C1 segment of cervical spinal cord (tissue), 14 donors: ENCODE data around the gene PSAP.

ENCODE experiments used
- DNase-seq, 14 donors: peaks; one replicate each; lab custom pipeline; 2025; lab: John Stamatoyannopoulos, UW

Gene PSAP

GRCh38 chr10:71829171-71829570 is 21.9 kb downstream of the PSAP start:
- DNase-seq: no peak

GRCh38 chr10:71828702-71829101 is 22.3 kb downstream of the PSAP start:
- DNase-seq: no peak

- DNase-seq: no peak
Observed at GRCh38 chr10:71827852-71828251, 23.2 kb downstream of the PSAP start.

GRCh38 chr10:71825217-71825616 is 25.8 kb downstream of the PSAP start:
- DNase-seq: no peak

GRCh38 chr10:71824333-71824732 is 26.7 kb downstream of the PSAP start:
- DNase-seq: no peak

- DNase-seq: no peak
Observed at GRCh38 chr10:71823356-71823755, 27.7 kb downstream of the PSAP start.

GRCh38 chr10:71821909-71822763 is 28.9 kb downstream of the PSAP start:
- DNase-seq: no peak

GRCh38 chr10:71820966-71821365 is 30.1 kb downstream of the PSAP start:
- no peak for DNase-seq

GRCh38 chr10:71819985-71820384 is 31.1 kb downstream of the PSAP start:
- DNase-seq: no peak

- DNase-seq: no peak
Observed at GRCh38 chr10:71819441-71819861, 31.6 kb downstream of the PSAP start.

GRCh38 chr10:71818674-71819260 is 32.3 kb downstream of the PSAP start:
- DNase-seq: no peak

GRCh38 chr10:71817831-71818655 is 33.0 kb downstream of the PSAP start:
- DNase-seq: peak in 1 of 14 donors; percentile 60

GRCh38 chr10:71816936-71817618 is 34.0 kb downstream of the PSAP start:
- peak in 1 of 14 donors; percentile 23 for DNase-seq

GRCh38 chr10:71816421-71816851 is 34.6 kb downstream of the PSAP start:
- DNase-seq: peak in 1 of 14 donors; percentile 12

- DNase-seq: no peak
Observed at GRCh38 chr10:71815515-71816130, 35.4 kb downstream of the PSAP start.

GRCh38 chr10:71814922-71815411 is 36.1 kb downstream of the PSAP start:
- DNase-seq: no peak

GRCh38 chr10:71812913-71813590 is 38.0 kb downstream of the PSAP start:
- DNase-seq: no peak

- DNase-seq: peak in 10 of 14 donors; percentile 24 to 82 (median 58)
Observed at GRCh38 chr10:71812016-71812912, 38.8 kb downstream of the PSAP start.

- no peak for DNase-seq
Observed at GRCh38 chr10:71811351-71811750, 39.7 kb downstream of the PSAP start.
